Stimulated activated naive CD4-positive, alpha-beta T cell (primary cell): Measurements from ENCODE around the gene CNOT6.
"Not testable (repeated sequence)": the region's sequence is repeated elsewhere in the genome, so short reads cannot be mapped to it uniquely, and the experiment has no call there.

Experiments
- DNase-seq, 6 experiments: peaks; one replicate each; lab custom pipeline; 2025; lab: John Stamatoyannopoulos, UW

The CNOT6 gene

DNA sequence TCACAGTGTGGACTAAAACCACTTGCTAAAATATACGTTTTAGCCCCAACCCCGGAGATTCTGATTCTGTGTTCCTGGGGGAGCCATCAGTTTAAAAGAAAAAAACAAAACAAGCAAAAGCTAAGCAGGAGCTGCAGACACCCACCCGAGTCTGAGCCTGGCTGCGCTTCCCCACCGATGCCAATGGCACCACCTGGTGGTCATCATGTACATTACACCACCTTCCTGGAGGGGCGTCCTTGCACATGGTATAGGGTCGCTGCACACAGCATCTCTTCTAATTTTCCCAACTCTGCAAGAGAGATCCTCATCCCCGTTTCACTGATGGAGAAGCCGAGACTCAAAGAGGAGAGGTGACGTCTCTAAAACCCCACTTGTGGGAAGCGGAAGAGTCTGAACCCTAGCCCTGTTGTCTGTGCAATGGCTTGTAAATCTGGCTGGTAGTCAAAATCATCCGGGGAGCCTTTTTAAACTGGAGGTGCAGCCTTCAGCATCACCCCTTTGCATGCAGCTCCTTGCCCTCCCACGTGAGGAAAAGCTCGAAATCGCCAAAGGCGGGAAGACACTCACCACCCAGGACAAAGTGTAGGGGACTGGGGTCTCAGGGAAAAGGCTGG lies 23.1 kb upstream of the CNOT6 start:
- DNase-seq: peak; percentile 9 to 51 (median 26)

DNA sequence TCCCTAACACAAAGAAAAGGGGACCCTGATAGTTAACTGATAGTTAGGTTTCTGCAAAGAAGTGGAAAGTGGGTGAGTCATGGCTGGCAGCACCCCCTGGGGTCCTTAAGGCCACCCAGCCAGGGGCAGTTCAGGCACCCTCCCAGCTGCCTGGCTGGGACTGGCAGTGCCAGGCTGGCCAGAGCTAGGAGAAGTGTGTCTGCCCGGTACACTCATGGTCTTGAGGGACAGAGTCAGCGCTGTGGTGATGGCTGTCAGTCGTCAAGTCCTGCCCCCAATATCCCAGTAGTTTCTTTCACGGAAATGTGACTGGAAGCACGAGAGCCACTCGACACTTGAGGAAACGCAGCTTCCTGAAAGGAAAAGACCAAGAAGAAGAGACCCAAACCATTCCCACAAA lies 22.3 kb upstream of the CNOT6 start:
- DNase-seq: no peak

DNA sequence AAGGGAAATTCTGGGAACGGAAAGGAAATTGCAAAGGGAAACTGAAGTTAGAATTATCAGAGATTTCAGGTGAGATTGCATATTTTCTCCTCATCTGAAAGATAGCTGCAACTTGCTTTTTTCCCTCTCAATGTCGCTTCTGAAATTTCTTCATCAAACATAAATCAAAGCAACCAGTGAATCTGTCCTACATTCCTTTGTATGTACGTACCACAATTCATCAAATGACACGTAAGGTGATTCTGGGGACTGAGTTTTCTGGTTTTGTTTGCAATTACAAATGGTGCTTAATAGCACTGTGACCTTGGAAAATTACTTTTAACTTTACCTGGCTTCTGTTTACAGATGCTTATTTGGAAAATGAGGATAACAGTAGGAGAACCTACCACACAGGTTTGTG lies 21.9 kb upstream of the CNOT6 start:
- DNase-seq: no peak

DNA sequence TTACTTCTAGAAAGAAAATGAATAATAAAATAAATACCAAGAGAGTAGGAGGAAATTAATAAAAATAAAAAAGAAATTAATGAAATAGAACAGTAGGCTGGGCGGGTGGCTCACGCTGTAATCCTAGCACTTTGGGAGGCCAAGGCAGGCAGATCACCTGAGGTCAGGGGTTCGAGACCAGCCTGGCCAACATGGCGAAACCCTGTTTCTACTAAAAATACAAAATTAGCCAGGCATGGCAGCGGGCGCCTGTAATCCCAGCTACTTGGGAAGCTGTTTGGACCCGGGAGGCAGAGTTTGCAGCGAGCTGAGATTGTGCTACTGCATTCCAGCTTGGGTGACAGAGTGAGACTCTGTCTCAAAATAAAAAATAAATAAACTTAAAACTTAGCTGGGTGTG lies 20.8 kb upstream of the CNOT6 start:
- DNase-seq: not testable (repeated sequence)

DNA sequence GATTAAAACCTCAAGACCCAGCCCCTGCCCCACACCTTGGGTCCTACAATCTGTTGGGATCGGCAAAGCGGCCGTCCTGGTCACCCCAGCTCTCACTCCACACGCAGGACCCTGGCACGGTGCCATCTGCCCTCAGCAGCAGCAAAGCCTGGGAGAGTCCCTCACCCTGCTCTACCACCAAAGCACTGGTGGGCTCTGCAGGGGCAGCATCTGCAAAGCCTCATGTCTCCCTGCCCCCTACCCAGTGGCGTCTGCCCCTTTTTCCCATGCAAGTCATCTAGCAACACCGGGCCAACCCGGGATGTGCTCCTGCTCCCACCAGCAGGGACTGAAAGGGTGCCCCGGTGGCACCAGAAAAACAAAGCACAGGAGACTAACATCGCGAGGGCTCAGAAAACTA lies 19.6 kb upstream of the CNOT6 start:
- no peak for DNase-seq

DNA sequence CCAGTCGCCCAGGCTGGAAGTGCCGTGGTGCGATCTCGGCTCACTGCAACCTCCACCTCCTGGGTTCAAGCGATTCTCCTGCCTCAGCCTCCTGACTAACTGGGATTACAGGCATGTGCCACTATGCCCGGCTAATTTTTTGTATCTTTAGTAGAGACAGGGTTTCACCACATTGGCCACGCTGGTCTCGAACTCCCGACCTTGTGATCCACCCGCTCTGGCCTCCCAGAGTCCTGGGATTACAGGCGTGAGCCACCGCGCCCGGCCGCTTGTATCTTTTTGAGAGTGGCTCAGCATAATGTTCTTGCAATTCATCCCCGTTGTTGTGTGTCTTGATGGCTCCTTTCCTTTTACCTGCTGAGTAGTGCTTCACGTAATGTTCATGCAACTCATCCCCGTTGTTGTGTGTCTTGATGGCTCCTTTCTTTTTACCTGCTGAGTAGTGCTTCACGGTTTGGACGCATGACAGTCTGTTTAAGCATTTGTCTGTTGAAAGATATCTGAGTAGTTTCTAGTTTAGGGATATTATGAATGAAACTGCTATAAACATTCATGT lies 18.1 kb upstream of the CNOT6 start:
- not testable (repeated sequence) for DNase-seq

DNA sequence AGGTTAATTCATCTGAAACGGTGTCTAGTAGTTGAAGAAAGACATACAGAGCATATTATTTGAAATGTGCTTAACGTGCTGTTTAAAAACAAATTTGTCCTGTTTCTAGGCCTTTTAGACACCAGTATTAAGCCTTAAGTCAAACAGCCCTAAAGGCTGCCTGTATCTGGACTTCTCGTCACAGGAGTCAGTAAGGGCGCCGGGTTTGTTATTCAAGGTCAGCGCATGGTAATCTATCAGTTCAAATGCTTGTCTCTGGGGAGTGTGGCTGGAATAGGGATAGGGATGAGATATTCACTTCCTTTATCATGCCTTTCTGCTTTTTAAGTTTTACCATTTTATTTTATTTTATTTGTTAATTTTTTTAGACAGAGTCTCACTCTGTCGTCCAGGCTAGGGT lies 9.4 kb upstream of the CNOT6 start:
- DNase-seq: no peak

DNA sequence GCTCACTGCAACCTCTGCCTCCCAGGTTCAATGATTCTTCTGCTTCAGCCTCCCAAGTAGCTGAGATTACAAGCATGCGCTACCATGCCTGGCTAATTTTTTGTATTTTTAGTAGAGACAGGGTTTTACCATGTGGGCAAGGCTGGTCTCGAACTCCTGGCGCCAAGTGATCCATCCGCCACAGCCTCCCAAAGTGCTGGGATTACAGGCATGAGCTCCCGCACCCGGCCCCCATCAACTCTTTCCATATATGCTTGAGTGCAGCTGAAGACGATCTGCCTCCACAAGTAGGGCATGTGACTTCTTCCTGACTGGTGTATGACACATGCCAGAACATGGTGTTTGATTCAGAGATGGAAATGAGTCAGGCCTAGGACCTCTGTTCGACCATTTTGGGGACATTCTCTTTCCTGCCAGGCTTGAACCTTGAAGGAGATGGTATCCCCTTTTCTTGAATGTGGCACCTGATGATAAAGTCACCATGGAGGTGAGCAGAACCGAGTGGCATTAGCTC lies 7.5 kb upstream of the CNOT6 start:
- no peak for DNase-seq

DNA sequence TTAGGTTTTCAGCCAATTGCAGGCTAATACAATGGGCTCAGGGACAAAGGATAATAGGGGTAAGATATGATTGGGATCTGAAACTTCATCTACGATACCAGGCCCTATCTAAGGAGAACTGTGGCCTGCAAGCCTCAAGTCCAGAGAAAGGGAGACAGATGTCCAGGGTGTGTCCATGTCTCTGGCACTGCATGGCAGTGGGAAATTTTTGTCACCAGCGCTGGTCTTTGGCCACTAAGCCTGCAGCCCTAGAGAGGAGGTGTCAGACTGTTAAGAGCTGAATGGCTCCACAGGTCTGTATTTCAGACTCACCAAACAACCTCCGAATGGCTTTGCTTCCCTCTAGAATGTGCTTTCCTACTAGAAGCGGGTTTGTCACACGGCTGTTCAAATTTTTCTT lies 6.6 kb upstream of the CNOT6 start:
- DNase-seq: no peak

DNA sequence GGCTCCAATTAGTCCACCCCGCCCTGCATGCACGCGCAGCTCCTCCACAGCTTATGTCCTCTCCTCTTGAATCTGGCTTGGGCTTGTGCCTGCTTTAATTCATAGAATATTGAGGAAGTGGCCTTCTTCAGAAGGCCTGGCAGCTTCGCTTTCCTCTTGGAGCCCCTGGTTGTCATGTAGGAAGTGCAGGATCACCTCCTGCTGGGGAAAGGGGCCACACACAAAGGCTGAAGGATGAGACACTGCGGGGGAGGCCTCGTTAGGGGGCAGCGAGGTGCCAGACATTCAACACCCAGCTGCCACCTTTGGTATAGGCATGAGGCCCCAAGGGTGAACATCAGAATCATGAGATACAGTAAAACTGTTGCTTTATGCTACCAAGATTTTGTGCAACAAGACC lies 2.7 kb upstream of the CNOT6 start:
- no peak for DNase-seq

DNA sequence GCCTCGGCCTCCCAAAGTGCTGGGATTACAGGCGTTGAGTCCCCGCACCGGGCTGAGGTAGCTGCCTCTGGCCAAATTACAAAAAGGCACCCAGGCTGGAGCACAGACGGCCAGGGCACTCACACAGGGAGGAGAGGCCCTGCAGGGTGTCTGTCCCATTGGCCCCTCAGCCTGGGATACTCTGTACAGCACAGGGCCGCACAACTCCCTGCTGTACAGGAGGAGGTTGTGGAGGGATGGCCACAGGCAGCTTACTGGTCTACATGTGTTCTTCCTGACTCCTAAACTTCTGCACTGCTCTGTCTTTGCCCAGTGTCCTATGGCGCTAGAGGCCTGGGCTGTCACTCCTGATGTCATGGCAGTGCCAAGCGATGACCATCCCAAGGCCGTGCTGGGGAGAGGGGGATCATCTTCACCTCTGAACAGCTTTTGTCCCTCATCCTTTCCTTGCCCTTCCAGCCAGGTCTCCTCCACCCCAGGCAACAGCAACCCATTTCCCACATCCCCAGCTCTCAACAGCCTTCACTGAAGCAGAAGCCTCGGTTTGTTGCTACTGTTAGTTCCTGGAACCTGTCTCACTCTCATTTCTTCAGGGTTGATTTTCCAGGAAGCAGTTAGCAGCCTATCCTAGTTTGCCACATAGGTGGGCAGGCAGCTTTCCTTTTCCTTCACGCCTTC lies 1.8 kb upstream of the CNOT6 start:
- DNase-seq: no peak

DNA sequence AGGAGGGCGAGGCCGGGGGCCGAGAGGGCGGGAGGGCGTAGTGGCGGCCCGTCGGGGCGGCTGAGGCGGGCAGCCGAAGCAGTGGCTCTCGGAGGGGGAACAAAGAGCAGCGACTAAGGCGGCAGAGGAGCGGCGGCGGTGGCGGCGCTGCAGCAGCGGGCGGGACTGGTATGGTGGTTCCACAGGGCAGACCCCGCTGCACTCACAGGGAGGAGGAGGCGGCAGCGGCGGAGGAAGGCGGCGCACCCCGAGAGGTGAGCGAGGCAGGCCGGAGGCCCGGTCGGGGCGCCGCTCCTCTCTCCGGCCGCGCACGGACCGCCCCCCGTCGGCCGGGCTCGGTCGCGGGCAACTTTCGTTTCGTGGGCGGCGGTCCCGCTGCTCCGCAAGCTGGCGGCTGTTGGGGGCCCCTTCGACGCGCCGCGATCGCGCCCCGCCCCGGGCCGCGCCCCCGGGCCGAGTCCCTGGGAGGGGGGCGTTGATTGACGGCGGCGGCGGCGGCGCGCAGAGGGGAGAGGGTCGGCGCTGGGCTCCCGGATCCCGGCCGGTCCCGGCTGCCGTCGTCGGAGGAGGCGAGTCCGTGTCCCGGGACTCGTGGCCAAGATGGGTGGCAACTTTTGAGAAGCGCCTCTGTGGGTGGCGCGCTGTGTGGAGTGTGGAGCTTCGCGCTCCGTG lies 467 bp downstream of the CNOT6 start:
- DNase-seq: peak in 5 of 6 experiments; percentile 37 to 73 (median 62)

DNA sequence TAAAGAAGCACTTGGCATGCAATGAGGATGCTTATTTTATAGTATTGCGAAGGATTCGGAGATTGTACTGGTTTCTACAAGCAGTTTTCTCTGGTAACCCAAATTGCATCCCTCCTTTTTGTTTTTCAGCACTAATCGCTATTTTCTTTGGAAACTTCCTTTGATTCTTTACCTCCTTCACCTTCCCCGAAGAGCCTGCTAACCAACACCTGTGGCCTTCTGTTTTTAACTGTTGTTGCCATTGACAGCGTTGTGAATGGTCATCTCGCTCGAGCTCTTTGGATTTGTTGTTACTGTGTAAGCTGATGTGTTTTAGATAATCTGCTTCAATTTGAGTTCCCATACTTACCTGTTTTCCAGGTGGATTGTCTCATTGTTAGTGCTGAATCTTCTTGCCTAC lies 1.1 kb downstream of the CNOT6 start:
- DNase-seq: no peak

DNA sequence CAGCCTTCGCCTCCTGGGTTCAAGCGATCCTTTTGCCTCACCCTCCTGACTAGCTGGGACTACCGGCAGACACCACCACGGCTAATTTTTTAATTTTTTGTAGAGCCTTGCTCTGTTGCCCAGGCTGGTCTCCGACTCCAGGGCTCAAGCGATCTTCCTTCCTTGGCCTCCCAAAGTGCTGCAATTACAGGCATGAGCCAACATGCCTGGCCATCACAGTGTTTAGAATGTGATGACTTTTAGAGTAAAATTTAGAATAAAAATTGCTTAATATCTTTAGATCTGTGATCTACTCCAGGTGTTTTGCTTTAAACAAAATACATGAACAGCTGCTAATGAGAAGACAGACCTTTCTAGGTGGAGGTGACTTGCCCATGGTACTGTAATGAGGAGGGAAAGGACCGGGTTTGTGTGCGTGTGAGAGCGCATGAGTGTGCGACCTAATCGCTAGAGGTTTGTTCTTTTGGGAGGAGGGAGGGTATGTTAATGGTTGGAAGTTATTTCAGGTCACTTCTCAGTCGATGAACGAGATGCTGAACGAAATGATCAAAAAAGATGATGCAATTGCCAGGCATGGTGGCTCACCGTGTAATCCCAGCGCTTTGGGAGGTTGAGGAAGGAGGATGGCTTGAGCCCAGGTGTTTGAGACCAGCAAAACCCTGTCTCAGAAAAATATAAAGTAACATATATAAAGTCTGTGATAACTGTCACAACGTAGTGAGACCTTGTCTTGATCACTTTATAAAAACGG lies 2.0 kb downstream of the CNOT6 start:
- DNase-seq: no peak

DNA sequence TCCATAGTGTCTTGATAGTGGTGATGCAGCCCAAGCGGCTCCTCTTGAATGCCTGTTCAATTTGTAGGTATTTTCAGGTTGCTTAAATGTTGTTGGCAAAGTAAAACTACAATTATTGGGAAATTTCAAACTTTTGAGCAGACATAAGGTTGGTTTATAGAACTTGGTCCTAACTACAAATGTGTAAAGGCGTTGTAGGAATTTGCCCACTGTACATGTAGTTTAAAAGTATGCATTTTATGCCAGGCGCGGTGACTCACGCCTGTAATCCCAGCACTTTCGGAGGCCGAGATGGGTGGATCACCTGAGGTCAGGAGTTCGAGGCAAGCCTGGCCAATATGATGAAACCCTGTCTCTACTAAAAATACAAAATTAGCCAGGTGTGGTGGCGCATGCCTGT lies 2.6 kb downstream of the CNOT6 start:
- DNase-seq: not testable (repeated sequence)

DNA sequence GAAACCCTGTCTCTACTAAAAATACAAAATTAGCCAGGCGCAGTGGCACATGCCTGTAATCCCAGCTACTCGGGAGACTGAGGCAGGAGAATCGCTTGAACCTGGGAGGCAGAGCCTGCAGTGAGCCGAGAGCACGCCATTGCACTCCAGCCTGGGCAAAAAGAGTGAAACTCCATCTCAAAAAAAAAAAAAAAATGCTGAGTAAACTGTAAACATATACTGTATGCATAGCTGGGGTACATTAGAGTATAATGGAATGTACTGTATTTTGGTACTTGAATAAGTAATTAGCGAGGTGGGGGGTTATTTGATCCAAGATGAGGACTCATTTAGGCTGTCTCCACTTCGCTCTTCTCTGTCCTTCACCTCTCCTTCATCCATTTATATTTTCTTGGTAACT lies 3.7 kb downstream of the CNOT6 start:
- DNase-seq: not testable (repeated sequence)

DNA sequence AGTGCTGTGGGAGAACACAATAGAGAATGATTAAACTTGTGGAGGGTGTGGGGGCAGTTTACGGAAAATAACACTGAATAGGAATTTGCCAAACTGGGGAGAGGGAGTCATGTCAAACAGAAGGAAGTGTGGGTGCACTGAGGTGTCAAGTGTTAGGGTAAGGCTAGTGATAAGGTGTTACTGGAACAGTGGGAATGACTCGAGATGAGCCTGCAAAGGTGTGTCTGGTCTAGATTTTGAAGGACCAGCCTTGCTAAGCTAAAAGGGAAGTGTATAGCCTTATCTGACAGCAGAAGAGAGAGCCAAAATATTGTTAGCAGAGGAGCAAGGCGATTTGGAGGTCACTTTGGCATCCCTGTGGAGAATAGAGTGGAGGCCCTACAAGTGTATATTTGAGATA lies 4.2 kb downstream of the CNOT6 start:
- DNase-seq: no peak

DNA sequence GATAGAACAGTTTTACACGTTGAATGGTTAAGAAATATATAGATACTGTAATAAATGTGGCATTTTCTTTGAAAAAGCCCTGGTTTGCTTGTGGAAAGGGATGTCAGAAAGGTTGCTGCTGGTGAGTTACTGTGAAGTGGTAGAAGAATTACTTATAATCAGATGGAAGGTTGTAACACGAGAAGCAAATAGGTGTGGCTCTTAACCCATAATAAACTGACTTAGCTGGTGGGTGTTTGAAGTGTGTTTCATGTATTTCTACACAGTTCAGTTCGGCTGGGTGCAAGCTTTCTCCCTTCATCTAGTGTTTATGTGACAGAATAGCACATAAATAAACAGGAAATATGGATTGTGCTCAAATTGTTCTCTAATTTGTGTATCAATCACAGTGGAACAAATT lies 5.5 kb downstream of the CNOT6 start:
- DNase-seq: no peak

DNA sequence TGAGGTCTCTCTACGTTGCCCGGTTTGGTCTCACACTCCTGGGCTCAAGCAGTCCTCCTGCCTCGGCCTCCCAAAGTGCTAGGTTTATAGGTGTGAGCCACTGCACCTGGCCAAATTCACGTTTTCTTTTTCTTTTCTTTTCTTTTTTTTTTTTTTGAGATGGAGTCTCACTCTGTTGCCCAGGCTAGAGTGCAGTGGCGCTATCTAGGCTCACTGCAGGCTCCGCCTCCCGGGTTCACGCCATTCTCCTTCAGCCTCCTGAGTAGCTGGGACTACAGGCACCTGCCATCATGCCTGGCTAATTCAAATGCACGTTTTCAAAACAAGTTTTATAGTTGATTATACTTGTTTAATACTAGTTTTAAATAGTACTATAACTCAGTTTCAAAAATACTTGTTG lies 6.1 kb downstream of the CNOT6 start:
- DNase-seq: not testable (repeated sequence)

DNA sequence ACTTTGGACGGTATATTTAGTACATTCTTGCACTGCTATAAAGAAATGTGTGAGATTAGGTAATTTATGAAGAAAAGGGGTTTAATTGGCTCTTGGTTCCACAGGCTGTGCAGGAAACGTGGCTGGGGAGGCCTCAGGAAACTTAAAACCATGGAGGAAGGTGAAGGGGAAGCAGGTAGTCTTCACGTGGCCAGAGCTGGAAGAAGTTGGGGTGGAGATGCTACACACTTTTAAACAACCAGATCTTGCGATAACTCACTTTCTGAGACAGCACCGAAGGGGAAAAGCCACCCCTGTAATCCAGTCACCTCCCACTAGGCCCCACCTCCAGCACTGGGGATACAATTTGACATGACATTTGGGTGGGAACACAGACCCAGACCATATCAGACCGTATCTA lies 13.5 kb downstream of the CNOT6 start:
- DNase-seq: no peak

DNA sequence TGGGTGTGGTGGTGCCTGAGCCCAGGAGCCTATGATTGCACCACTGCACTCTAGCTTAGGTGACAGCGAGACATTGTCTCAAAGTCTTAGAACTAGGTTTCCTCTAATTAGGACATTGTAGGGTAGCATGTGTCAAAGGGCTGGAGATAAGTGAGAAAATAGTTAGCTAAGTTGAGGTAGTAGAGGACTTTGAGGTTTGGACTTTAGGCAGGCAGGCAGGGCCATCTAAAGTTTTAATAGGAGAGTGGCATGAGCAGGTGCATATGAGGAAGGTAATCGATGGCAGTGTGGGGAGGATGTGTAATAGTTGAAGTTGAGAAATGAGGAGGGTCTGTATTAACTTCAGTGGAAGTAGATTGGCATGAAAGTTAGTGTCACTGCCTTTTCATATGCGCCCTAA lies 21.1 kb downstream of the CNOT6 start:
- no peak for DNase-seq

DNA sequence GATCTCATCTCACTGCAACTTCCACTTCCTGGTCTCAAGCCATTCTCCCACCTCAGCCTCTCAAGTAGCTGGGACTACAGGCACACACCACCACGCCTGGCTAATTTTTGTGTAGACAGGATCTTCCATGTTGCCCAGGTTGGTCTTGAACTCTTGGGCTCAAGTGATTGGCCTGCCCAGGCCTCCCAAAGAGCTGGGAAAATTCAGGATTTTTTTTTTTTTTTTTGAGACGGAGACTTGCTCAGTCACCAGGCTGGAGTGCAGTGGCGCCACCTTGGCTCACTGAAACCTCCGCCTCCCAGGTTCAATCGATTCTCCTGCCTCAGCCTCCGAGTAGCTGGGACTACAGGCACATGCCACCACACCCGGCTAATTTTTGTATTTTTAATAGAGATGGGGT lies 21.8 kb downstream of the CNOT6 start:
- not testable (repeated sequence) for DNase-seq
